SK-N-SH (cell line): ENCODE measurements around the gene GRHL3. TPM values are rescaled to one million over a fixed set of nuclear protein-coding genes. Genes with fewer than 3 reads are reported as not detected.

Source experiments
- CTCF ChIA-PET: fragments of 300-600, 350-600 bp; formaldehyde crosslinking; extraction: SDS; loops from one replicate; lab custom pipeline; 2021; lab: Yijun Ruan, JAX
- POLR2A ChIA-PET: fragments of 350-600 bp; sonication (Branson Sonifier 250); formaldehyde crosslinking; extraction: SDS; loops from one replicate; lab custom pipeline; 2020; ENCODE audit warnings: antibody characterized with exemption, inconsistent platforms; lab: Yijun Ruan, JAX
- DNase-seq: peaks from one replicate; pipeline ENCODE4 v3.0.0; 2012
- H2AFZ ChIP-seq: fragments of 200-600 bp; sonication (generic); 2 replicates; pipeline ENCODE4 v1.8.1; 2016; ENCODE audit warnings: antibody characterized with exemption, mild to moderate bottlenecking, low read depth
- H3F3A ChIP-seq: fragments of 200-600 bp; sonication (generic); replicated peaks from 2 replicates; pipeline ENCODE3; 2016; ENCODE audit warnings: antibody characterized with exemption, mild to moderate bottlenecking; ENCODE audit not compliant: insufficient read depth
- H3K27ac ChIP-seq, 2 experiments: fragments of 200-500 bp in 1 of 2; fragments of 200-600 bp in 1 of 2; sonication (Bioruptor generic) in 1 of 2; sonication (generic), shearing (Covaris generic) in 1 of 2; 2 replicates each; pipeline versions ENCODE4 v1.5.1 to v1.6.1; 2014 to 2016; ENCODE audit warnings: low read depth in 2 of 2, inconsistent platforms in 1 of 2, low read length in 1 of 2, mild to moderate bottlenecking in 1 of 2, mixed read lengths in 1 of 2
- H3K27me3 ChIP-seq: fragments of 200-600 bp; sonication (generic), shearing (Covaris generic); 2 replicates; pipeline ENCODE4 v1.6.1; 2016; ENCODE audit warnings: mixed run types; ENCODE audit not compliant: insufficient read depth
- H3K36me3 ChIP-seq, 2 experiments: fragments of 200-500 bp in 1 of 2; fragments of 200-600 bp in 1 of 2; sonication (Bioruptor generic) in 1 of 2; sonication (generic) in 1 of 2; replicated peaks in 1 of 2; 2 replicates each; pipeline versions ENCODE3 to v1.5.1; 2014 to 2016; ENCODE audit warnings: low read length in 1 of 2, mild to moderate bottlenecking in 1 of 2; ENCODE audit not compliant: insufficient read depth in 2 of 2, control insufficient read depth in 1 of 2
- H3K4me1 ChIP-seq, 2 experiments: fragments of 200-500 bp in 1 of 2; fragments of 200-600 bp in 1 of 2; sonication (Bioruptor generic) in 1 of 2; sonication (generic), shearing (Covaris generic) in 1 of 2; 2 replicates each; pipeline versions ENCODE4 v1.5.1 to v1.6.1; 2014 to 2016; ENCODE audit warnings: low read depth in 1 of 2, low read length in 1 of 2, mixed run types in 1 of 2; ENCODE audit not compliant: insufficient read depth in 2 of 2, control insufficient read depth in 1 of 2
- H3K4me2 ChIP-seq: fragments of 200-600 bp; sonication (generic), shearing (Covaris generic); 2 replicates; pipeline ENCODE4 v1.6.1; 2017; ENCODE audit warnings: mixed run types
- H3K4me3 ChIP-seq, 2 experiments: fragments of 200-500 bp in 1 of 2; fragments of 200-600 bp in 1 of 2; sonication (Bioruptor generic) in 1 of 2; sonication (generic), shearing (Covaris generic) in 1 of 2; 2 replicates each; pipeline versions ENCODE4 v1.5.1 to v1.8.1; 2014 to 2016; ENCODE audit warnings: low read depth in 2 of 2, inconsistent platforms in 1 of 2, low read length in 1 of 2, mild to moderate bottlenecking in 1 of 2, mixed read lengths in 1 of 2, moderate library complexity in 1 of 2
- H3K79me2 ChIP-seq: fragments of 200-600 bp; sonication (generic); 2 replicates; pipeline ENCODE4 v1.8.1; 2017; ENCODE audit warnings: mild to moderate bottlenecking; ENCODE audit not compliant: insufficient read depth
- H3K9ac ChIP-seq: fragments of 200-600 bp; sonication (generic); 2 replicates; pipeline ENCODE4 v1.6.1; 2017; ENCODE audit warnings: mixed run types
- H3K9me2 ChIP-seq: fragments of 200-600 bp; sonication (generic); 2 replicates; pipeline ENCODE4 v1.6.1; 2017; ENCODE audit warnings: mixed run types
- H3K9me3 ChIP-seq: fragments of 200-600 bp; sonication (generic); 2 replicates; pipeline ENCODE4 v1.6.1; 2017; ENCODE audit warnings: mixed run types, mild to moderate bottlenecking, moderate library complexity
- H4K20me1 ChIP-seq: fragments of 200-600 bp; sonication (generic); 2 replicates; pipeline ENCODE4 v1.6.1; 2017; ENCODE audit warnings: mild to moderate bottlenecking, mixed run types; ENCODE audit not compliant: insufficient read depth
- CHD2 ChIP-seq: fragments of 150-350 bp; IDR thresholded peaks from 2 replicates; pipeline ENCODE4 v1.6.1; 2018; ENCODE audit warnings: low read length; ENCODE audit not compliant: partially characterized antibody
- CTCF ChIP-seq: fragments of 200-600 bp; sonication (generic); IDR thresholded peaks from 2 replicates; pipeline ENCODE4 v1.6.1; 2017; ENCODE audit warnings: antibody characterized with exemption, mild to moderate bottlenecking, moderate library complexity
- ELF1 ChIP-seq: IDR thresholded peaks from 2 replicates; pipeline ENCODE4 v1.4.0; 2012
- FOXM1 ChIP-seq: IDR thresholded peaks from 2 replicates; pipeline ENCODE4 v1.4.0; 2012; ENCODE audit warnings: low read depth, mild to moderate bottlenecking
- GABPA ChIP-seq: IDR thresholded peaks from 2 replicates; pipeline ENCODE4 v1.4.0; 2012; ENCODE audit warnings: low read depth, mild to moderate bottlenecking
- GATA2 ChIP-seq: sonication (generic); formaldehyde crosslinking; IDR thresholded peaks from 2 replicates; pipeline ENCODE4 v1.5.0; 2020; ENCODE audit warnings: mild to moderate bottlenecking, missing genetic modification reagents
- JUND ChIP-seq: IDR thresholded peaks from 2 replicates; pipeline ENCODE4 v1.4.0; 2012
- MXI1 ChIP-seq: IDR thresholded peaks from 2 replicates; pipeline ENCODE4 v1.6.1; 2012; ENCODE audit warnings: mild to moderate bottlenecking, low read depth, low read length, improper control_type of control experiment
- NRF1 ChIP-seq: IDR thresholded peaks from 2 replicates; pipeline ENCODE4 v1.6.1; 2012; ENCODE audit warnings: low read depth, mild to moderate bottlenecking, low read length
- PBX3 ChIP-seq: IDR thresholded peaks from 2 replicates; pipeline ENCODE4; 2012
- RCOR1 ChIP-seq: fragments of 150-350 bp; IDR thresholded peaks from 2 replicates; pipeline ENCODE4 v1.6.1; 2017; ENCODE audit warnings: antibody characterized with exemption, low read length
- REST ChIP-seq: IDR thresholded peaks from 2 replicates; pipeline ENCODE4 v1.6.1; 2012; ENCODE audit warnings: mild to moderate bottlenecking, low read depth, low read length, moderate library complexity
- TAF1 ChIP-seq: IDR thresholded peaks from 2 replicates; pipeline ENCODE4 v1.6.1; 2012; ENCODE audit warnings: low read depth, mild to moderate bottlenecking, low read length, moderate library complexity, borderline replicate concordance
- TEAD4 ChIP-seq: IDR thresholded peaks from 2 replicates; pipeline ENCODE4 v1.4.0; 2012; ENCODE audit warnings: mild to moderate bottlenecking, borderline replicate concordance; ENCODE audit not compliant: insufficient read depth
- USF2 ChIP-seq: fragments of 150-350 bp; IDR thresholded peaks from 2 replicates; pipeline ENCODE4 v1.6.1; 2017; ENCODE audit warnings: antibody characterized with exemption, low read length, low read depth, borderline replicate concordance
- YY1 ChIP-seq: IDR thresholded peaks from 2 replicates; pipeline ENCODE4 v1.4.0; 2012; ENCODE audit warnings: low read depth, mild to moderate bottlenecking
- ZBTB33 ChIP-seq: IDR thresholded peaks from 2 replicates; pipeline ENCODE4 v1.4.0; 2012; ENCODE audit warnings: low read depth, borderline replicate concordance
- WGBS: methylation state at CpG from one replicate; pipeline ENCODE4 v1.1.6; 2017; ENCODE audit warnings: low lambda C conversion rate; 5-methylcytosine and 5-hydroxymethylcytosine counted together
- polyA plus RNA-seq, 3 experiments: library from polyadenylated mRNA; depleted of rRNA; stranded (reverse); fragments of >200 nt; gene quantifications; 2 replicates each; pipeline ENCODE4 v1.2.3, GENCODE V29; 2012

GRHL3 gene
- polyA plus RNA-seq, 1 of the 3 experiments (the other 2 are of a cell fraction) = 0.05 TPM

- Histone ChIP-seq H3K9me3 (no peaks in the 10 kb centered on the region), H3K36me3 (no peaks in the 10 kb centered on the region), H3K4me2 (no peak overlapping the region), H2AFZ (no peak overlapping the region), H3K27ac (no peak overlapping the region), H3K9ac (no peak overlapping the region), H3K9me2 (no peaks in the 10 kb centered on the region), H3F3A (no peaks in the 10 kb centered on the region), H3K27me3 (no peaks in the 10 kb centered on the region; the same call in 1 of the 2 replicates), H3K4me1 (no peaks in the 10 kb centered on the region), H3K4me3 (no peak overlapping the region), H3K79me2 (no peaks in the 10 kb centered on the region), H4K20me1 (no peaks in the 10 kb centered on the region)
- DNase-seq = no peak
- TF ChIP-seq MXI1 = no peak
- TF ChIP-seq REST = no peak
- TF ChIP-seq JUND = no peak
- no peak for TF ChIP-seq TEAD4
- no peak for TF ChIP-seq RCOR1
- CTCF ChIA-PET = no interaction called here
- POLR2A ChIA-PET = no interaction called here
Observed at GRCh38 chr1:24327486-24327885, 8.3 kb downstream of the GRHL3 start.

GRCh38 chr1:24327891-24328290 lies 8.7 kb downstream of the GRHL3 start:
- Histone ChIP-seq H3K36me3 (no peaks in the 10 kb centered on the region), H2AFZ (no peak overlapping the region), H3K27ac (no peak overlapping the region), H3F3A (no peaks in the 10 kb centered on the region), H4K20me1 (no peaks in the 10 kb centered on the region), H3K4me1 (no peaks in the 10 kb centered on the region), H3K9ac (no peak overlapping the region), H3K4me3 (no peak overlapping the region), H3K9me2 (no peaks in the 10 kb centered on the region), H3K27me3 (no peaks in the 10 kb centered on the region; the same call in 1 of the 2 replicates), H3K4me2 (no peak overlapping the region), H3K9me3 (no peaks in the 10 kb centered on the region), H3K79me2 (no peaks in the 10 kb centered on the region)
- TF ChIP-seq TAF1 (no peak), YY1 (no peak), CHD2 (no peak), GABPA (no peak), ZBTB33 (no peak), GATA2 (CRISPR knock-in tag) (no peak), ELF1 (no peak), CTCF (no peak), NRF1 (no peak), FOXM1 (no peak), RCOR1 (no peak), MXI1 (no peak), PBX3 (no peak), USF2 (no peak)
- CTCF ChIA-PET = no interaction called here
- POLR2A ChIA-PET = no interaction called here
- no peak for DNase-seq
- 66% methylated on average over 2 of the region's 2 CpGs for WGBS
